AG08396 (cell line): ENCODE results near the gene POTEI.
"Not testable (repeated sequence)": the region's sequence is repeated elsewhere in the genome, so short reads cannot be mapped to it uniquely, and the experiment has no call there.

Source experiments
- DNase-seq: peaks from one replicate; pipeline ENCODE4 v3.0.0; 2012; ENCODE audit warnings: low spot score, mixed read lengths

The POTEI gene

DNA sequence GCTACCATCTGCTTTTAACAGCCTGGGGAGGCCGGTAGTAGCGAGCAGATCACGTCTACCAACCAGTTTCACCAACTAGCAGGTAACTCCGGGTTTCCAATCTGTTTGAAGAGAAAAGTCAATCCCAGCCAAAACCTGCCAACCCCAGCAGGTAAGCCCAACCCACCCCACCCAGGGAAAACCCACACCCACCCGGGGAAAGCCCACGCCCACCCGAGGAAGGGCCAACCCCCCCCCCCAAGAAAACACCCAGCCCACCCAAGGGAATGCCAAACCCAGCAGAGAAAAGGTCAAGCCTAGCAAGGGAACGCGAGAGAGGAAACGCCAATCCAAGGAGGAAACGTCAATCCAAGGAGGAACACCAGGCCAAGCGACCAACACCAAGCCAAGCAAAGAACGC lies at the start of gene POTEI:
Gene POTEI, minus strand, starts transcription at position 101 of the 400 bp plus-strand sequence. Its CDS starts 93 bp downstream, at position 8.
- DNase-seq = not testable (repeated sequence)

- DNase-seq = not testable (repeated sequence)
These were observed 47.3 kb upstream of the POTEI start for GRCh38 chr2:130556441-130556840.

GRCh38 chr2:130554178-130554577 lies 45.0 kb upstream of the POTEI start:
- DNase-seq = not testable (repeated sequence)

GRCh38 chr2:130549475-130549874 lies 40.3 kb upstream of the POTEI start:
- not testable (repeated sequence) for DNase-seq

DNA sequence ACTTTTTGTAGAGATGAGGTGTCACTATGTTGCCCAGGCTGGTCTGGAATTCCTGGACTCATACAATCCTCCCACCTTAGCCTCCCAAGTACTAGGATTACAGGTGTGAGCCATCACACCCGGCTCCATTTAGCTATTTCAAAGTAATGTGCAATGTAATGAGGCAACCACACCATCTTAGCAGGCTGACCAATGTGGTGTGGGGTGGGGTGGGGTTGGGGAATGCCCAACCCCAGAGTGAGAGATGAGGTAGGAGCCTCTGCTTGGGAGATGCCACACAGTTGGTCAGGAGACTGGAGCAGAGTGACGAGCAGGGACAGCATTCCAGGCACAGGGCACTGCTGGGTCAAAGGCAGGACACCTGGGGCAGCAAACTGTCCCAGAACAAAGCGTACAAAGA lies 39.3 kb upstream of the POTEI start:
- not testable (repeated sequence) for DNase-seq

- DNase-seq = not testable (repeated sequence)
These were observed 35.9 kb upstream of the POTEI start for GRCh38 chr2:130544978-130545377.

DNA sequence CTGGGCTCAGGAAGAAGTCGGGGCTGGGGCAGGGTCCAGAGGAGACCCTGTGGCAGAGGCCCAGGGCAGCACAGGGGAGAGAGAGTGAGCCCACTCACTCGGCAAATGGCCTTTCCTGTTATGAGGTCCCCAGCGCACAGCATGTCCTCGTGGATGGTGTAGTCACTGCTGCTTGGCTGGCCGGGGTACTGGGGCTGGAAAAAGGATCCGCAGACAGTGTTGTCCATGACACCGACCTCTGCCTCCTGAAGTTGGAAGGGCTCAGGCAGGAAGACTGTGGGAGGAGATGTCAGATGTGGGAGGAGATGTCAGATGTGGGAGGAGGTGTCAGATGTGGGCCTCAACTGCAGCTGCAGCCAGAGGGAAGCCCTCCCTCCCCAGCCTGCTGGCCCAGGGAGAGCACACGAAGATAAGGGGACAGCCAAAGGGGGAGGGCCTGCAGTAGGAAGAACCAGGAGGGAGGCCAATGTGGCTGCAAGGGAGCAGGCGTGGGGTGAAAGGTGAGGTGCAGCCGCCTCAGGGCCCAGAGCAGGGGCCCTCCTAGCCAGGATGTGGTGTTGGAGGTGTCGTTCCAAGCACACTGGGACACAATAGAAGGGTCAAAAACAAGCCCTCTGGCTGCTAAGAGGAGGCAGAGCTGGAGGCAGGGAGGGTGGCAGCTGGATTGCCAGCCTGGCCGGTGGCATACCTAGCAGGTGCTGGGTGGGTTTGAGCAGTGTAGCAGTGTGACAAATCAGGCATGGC lies 34.8 kb upstream of the POTEI start:
- not testable (repeated sequence) for DNase-seq

- DNase-seq = not testable (repeated sequence)
These were observed 33.7 kb upstream of the POTEI start for GRCh38 chr2:130542789-130543188.

DNA sequence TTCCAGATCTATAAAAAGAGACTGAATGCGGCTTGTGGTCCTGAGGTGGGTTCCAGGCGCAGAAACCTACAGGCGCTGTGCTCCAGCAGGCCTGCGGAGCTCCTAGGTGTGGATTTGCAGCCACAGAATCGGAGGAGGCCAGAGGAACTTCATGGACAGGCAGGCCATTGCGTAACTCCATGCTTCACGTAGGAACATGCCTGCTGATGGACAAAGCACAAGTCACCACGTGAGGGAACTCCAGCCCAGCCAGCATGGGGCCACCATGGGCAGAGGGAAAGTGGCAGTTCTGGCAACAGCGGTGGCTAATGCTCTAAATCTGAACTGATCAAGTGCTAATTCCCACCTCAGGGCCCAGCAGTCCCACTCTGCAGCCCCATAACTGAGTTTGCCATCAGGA lies 29.1 kb upstream of the POTEI start:
- DNase-seq = not testable (repeated sequence)

DNA sequence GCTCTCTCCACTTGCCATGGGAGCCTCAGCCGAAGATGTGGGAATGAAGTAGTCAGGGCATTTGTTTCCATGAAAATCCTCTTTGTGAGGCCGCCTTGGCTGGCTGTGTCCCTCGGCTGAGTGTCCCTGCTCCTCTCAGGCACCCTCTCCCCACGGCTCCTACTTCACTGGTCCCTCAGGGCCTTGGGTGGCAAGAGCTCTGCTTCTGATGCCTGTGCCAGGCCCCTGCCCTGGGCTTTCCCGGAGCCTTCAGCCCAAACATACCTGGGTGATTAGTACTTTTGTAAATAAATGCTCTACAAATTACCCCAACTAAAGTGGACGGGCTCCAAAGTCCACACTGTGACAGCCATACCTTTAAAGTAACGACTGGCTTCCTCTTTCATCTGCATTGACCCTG lies 27.5 kb upstream of the POTEI start:
- not testable (repeated sequence) for DNase-seq

DNA sequence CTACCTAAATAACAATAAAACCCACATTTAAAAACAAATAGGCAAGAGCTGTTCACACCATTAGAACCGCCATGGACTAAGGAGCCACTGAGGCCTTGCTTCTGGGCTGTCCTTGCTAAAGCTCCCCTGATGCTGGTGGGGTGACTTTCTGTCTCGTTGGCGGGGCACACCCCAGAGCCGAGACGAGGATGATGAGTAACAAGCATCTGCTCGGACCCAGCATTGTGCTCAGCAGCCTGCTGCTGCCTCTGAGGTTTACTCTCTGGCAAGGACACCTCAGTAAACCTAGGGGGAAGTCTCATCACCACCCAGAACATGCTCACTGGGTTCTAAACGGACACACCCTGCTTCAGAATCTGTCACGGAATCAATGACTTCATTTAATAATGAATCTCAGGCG lies 22.5 kb upstream of the POTEI start:
- not testable (repeated sequence) for DNase-seq

DNA sequence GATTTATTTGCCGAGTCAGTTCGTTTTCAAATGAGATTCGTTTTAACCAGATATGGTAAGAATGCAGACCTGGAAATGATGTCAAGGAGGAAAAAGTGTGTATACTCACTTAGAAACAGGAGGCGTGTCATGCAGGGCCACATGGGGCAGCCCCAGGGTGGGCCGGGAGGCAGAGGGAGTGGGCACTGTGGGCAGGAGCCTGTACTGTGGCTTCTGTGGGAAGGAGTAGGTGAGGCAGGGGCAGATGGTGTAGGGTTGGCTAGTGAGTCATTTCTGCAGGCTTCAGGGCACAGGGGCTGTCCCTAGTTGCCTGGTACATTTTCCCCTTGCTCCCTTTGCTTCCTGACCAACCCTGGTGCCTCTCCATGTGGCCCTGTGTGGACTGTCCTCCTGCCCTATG lies 22.1 kb upstream of the POTEI start:
- not testable (repeated sequence) for DNase-seq

- not testable (repeated sequence) for DNase-seq
These were observed 21.1 kb upstream of the POTEI start for GRCh38 chr2:130530212-130530611.

- DNase-seq = not testable (repeated sequence)
These were observed 20.4 kb upstream of the POTEI start for GRCh38 chr2:130529545-130529944.

DNA sequence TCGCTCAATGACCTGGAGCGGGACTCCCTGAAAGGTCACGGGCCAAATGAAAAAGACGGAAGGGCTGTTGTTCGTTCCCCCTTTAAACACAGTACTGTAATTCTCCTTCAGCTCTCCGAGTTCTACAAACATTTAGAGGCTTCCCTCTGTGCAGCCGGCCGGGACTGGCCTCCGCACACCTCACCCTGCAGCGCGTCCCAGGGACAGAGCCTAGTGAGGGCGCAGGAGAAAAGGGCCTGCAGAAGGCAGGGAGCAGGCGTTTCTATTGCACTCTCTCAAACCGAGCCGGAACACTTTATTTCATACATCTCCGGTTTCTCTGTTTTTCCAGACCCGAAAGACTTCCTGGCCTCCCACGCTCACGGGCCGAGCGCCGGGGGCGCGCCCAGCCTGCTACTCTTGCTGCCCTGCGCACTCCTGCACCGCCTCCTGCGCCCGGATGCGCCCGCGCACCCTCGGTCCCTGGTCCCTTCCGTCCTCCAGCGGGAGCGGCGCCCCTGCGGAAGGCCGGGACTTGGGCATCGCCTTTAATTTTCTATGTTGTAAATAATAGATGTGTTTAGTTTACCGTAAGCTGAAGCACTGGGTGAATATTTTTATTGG lies 18.3 kb upstream of the POTEI start:
- not testable (repeated sequence) for DNase-seq

- DNase-seq = not testable (repeated sequence)
These were observed 13.3 kb upstream of the POTEI start for GRCh38 chr2:130522390-130522789.

- DNase-seq = not testable (repeated sequence)
These were observed 11.9 kb upstream of the POTEI start, which contains the start of gene CFC1B for GRCh38 chr2:130520992-130521391. CFC1B (plus strand) TSS chr2:130521222; CDS start chr2:130521485, 263 bp downstream.

DNA sequence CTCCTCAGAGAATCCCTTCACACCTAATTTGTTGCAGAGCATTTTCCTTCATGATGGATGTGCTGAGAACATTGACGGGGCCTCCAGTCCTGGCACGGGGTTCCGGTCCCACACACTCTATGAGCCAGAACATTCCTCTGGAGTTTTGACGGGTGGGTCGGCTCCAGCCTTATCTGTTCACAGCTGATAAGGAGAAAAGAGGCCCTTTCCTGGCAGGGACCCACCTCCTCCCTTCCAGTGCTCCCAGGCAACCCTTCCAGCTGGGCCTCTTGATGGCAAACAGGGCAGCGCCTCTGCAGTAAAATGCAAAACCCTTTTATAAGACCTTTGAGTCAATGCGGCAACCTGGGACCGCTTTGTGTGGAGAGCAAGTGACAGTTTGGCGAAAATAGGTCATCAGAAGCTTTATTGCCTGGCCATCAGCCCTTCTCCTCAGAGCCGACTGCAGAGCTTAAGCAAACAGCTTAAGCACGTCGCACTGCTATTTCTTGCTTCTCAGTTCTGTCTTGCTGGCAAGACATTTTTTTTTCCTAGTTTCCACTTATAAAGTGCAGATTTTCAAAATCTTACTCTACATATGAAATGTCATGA lies 9.5 kb upstream of the POTEI start:
- not testable (repeated sequence) for DNase-seq

DNA sequence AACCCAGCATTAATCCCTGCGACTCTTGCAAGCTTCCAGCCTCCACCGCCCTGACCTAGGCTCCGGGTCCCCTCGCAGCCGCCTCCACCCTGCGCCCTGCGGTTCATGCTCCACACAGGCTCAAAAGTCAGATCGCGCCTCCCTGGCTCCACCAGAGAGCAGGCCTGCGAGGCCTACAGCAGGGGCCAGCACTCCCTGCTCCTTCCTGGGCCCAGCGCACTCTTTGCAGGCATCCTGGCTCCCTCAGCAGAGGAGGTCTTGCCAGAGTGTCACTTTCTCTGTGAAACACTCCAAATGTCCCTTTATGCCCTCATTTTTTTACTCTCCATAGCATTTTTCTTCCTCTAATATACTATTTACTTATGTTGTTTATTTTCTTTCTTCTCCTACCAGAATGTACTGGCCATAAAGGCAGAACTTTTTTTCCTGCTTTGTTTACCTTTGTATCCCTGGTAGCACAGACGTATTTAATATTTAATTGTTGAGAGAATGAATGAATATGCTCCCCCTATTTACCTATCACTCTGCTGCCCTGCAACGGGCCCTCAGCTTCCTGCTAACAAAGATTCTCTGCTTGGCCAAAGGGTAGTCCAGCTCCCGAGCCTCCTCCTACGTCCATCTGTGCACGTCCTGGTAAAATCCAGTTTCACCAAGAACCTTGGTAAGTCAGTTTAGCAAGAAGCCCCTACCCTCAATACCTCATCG lies 2.8 kb upstream of the POTEI start:
- not testable (repeated sequence) for DNase-seq

- DNase-seq = not testable (repeated sequence)
These were observed 1.9 kb upstream of the POTEI start for GRCh38 chr2:130510807-130511746.

DNA sequence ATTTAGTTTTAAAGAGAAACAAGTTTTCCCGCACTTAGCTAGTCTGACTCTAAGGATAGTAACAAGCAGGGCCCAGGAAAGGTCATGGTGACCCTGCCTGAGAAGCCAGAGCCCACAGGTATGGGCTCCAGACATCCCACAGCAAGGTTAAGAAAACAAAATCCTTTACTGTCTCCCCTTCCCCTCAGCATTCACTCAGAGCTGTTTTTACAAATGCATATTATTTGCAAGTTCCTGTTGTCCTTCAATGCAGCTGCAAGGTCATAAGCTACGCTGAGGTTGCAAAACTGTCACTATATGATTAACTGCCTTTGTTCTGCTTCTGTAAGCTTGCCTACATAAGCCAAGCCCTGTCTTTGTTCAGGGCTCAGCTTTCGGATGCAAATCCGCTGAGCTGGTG lies 18.1 kb downstream of the POTEI start:
- not testable (repeated sequence) for DNase-seq
